ENCODE data around the gene ENPEP. TPM values are rescaled to one million over a fixed set of nuclear protein-coding genes. Genes with fewer than 3 reads are reported as not detected.

ENPEP gene
- total RNA-seq, 1 donor from 2014 or later, result 1.7 TPM

Other genes with a start within 250 kb of the ENPEP start
- gene PITX2, start 146.9 kb downstream of the ENPEP start, total RNA-seq, result not detected

All from ascending aorta (tissue), 1 donor.